Pancreas (tissue), 10 donors: ENCODE measurements around the gene GPT2. TPM values are rescaled to one million over a fixed set of nuclear protein-coding genes. Genes with fewer than 3 reads are reported as not detected.

Experiments
- ATAC-seq, 4 donors: fragments of 200-7000 bp; cut with Tn5 transposase; one replicate each; pipeline versions ENCODE4 v1.8.0 to v1.9.1; 2020; ENCODE audit warnings: mild to moderate bottlenecking in 4 of 4, moderate library complexity in 4 of 4
- DNase-seq, 6 donors: peaks; one replicate each; pipeline ENCODE4 v3.0.0-alpha.2; 2020
- FAIRE-seq: peaks from 2 replicates; lab custom pipeline; 2012; peaks lifted over from hg19 to GRCh38; lab: Jason Lieb, UNC
- H3K27ac ChIP-seq, 4 donors: fragments of 200-600 bp; sonication (generic); 1 replicate in 3 of 4; 2 replicates in 1 of 4; pipeline versions ENCODE4 v1.5.0 to v1.8.0; 2020
- H3K27me3 ChIP-seq, 4 donors: fragments of 200-600 bp; one replicate each; pipeline ENCODE4 v1.8.0; 2021
- H3K36me3 ChIP-seq, 3 donors: fragments of 200-600 bp; sonication (generic) in 1 of 3; one replicate each; pipeline versions ENCODE4 v1.5.0 to v1.8.0; 2020 to 2021
- H3K4me1 ChIP-seq, 3 donors: fragments of 200-600 bp; one replicate each; pipeline ENCODE4 v1.8.0; 2021
- H3K4me3 ChIP-seq, 4 donors: fragments of 200-600 bp; sonication (generic) in 2 of 4; one replicate each; pipeline versions ENCODE4 v1.5.0 to v1.8.0; 2020 to 2021
- H3K9me3 ChIP-seq, 4 donors: fragments of 200-600 bp; one replicate each; pipeline ENCODE4 v1.8.0; 2021
- WGBS, 2 donors: extraction: QIAGEN DNeasy Blood & Tissue Kit; methylation state at CpG; one replicate each; pipeline ENCODE4 v1.1.7; 2013; 5-methylcytosine and 5-hydroxymethylcytosine counted together
- intact Hi-C, 3 donors: fragments of 100-400 bp; cut with DNase I; formaldehyde crosslinking; loops; one replicate each; pipeline versions ENCODE4 v1.11.1 to v1.14.2; 2022
- polyA plus RNA-seq, 2 donors: library from polyadenylated mRNA; stranded (reverse); fragments of 200-250 nt; gene quantifications; one replicate each; pipeline ENCODE4 v1.2.3, GENCODE V29; 2013
- total RNA-seq, 6 donors: library from RNA; stranded (reverse); fragmentation: NEBNext Ultra II Directional in 4 of 6; extraction: Animal tissue kit (Norgen Biotek cat#: 25700) in 4 of 6; gene quantifications; one replicate each; pipeline versions ENCODE4 v1.2.1 to v1.2.4, GENCODE V29; 2021 to 2023
- TF ChIP-seq, protein P1 (sequence below), 4 donors: fragments of 200-600 bp; sonication (generic) in 3 of 4; IDR thresholded peaks; one replicate each; pipeline versions ENCODE4 v1.5.0 to v1.8.0; 2021; ENCODE audit warnings: antibody characterized with exemption in 4 of 4
- donor health status: healthy with polysubstance abuse.
- donor health status: DM: no; HTN: no; CAD: no; lungs with moderate emphysema.
- donor health status: DM: no; HTN: no; CAD: no.
- donor health status: control.
- donor health status: control.
- donor health status: Bipolar disorder and iron deficiency.
- donor health status: DM: yes; HTN: yes; CAD: no.
- donor health status: DM: no; HTN: no; CAD: no.
- donor health status: DM: no; HTN: no; CAD: no.
- donor health status: DM: yes; HTN: yes; CAD: no.

GPT2 gene
- total and polyA plus RNA-seq, 8 donors: 29.7 to 122 (median 77.2) TPM

DNA sequence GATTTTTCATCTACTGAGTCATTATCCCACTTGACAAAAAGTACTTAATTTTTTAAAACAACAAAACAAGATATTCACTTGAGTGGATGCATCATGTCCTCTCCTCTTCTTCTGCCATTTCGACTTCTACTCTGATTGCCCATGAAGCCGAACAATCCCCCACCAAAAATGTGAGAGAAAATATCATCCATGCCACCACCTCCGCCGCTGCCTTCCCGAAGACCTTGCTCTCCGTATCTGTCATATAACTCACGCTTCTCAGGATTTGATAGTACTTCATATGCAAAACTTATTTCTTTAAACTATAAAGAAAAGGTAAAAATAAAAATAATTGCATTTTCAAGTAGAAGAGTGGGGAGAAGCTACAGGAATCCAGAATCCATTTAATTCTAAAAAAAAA, 87.1 kb downstream of the GPT2 start:
- Histone ChIP-seq H3K36me3 (peaks cover 0 to 36% (median 20%) of the 10 kb centered on the region in 3 donors), H3K4me1 (peaks cover 9 to 26% (median 11%) of the 10 kb centered on the region in 3 donors), H3K27me3 (no peaks in the 10 kb centered on the region), H3K27ac (no peak overlapping the region), H3K4me3 (no peak overlapping the region), H3K9me3 (no peaks in the 10 kb centered on the region)
- ATAC-seq: no peak
- no peak for DNase-seq
- TF ChIP-seq, protein P1, sequence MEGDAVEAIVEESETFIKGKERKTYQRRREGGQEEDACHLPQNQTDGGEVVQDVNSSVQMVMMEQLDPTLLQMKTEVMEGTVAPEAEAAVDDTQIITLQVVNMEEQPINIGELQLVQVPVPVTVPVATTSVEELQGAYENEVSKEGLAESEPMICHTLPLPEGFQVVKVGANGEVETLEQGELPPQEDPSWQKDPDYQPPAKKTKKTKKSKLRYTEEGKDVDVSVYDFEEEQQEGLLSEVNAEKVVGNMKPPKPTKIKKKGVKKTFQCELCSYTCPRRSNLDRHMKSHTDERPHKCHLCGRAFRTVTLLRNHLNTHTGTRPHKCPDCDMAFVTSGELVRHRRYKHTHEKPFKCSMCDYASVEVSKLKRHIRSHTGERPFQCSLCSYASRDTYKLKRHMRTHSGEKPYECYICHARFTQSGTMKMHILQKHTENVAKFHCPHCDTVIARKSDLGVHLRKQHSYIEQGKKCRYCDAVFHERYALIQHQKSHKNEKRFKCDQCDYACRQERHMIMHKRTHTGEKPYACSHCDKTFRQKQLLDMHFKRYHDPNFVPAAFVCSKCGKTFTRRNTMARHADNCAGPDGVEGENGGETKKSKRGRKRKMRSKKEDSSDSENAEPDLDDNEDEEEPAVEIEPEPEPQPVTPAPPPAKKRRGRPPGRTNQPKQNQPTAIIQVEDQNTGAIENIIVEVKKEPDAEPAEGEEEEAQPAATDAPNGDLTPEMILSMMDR (IDR thresholded peaks at IDR 0.05): no peak
- intact Hi-C loops: no loop called here
- no peak for FAIRE-seq
- WGBS, 2 donors: 88 to 90% methylated on average over 7 of the region's 7 CpGs

DNA sequence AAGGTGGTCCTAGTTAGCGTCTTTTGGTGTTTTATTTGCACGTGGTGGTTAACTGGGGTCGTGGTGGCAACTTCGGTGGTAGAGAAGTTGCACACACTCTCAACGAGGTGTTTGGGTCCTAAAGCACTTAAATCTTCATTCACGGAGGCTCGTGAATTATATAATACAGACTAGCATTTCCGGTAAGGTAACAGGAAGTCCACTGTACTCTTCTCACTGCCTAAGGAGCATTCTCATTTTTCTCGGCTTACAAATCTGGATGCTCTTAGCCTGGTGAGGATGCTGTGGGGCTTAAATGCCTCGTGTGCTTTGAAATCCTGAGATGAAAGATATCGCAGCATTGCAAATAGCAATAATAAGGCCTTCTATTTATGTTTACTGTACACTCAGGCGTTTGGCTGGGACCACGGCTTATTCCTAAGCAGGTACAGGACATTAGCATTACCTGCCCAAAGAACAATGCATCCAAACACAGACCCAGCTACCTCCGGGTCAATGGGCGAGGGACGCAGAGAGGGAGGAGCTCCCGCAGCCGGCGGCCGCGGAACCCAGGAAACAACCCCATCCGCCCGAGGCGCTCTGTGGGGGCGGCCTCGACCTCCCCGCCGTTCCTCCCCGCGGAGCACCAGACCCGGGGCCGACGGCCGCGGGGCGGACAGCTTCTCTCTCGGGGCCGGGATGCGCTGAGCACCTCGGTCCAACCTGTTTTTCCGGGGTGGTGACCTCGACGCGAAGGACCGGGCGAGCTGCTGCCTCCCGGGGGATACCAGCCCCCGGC, 88.5 kb downstream of the GPT2 start:
- FAIRE-seq: no peak

DNA sequence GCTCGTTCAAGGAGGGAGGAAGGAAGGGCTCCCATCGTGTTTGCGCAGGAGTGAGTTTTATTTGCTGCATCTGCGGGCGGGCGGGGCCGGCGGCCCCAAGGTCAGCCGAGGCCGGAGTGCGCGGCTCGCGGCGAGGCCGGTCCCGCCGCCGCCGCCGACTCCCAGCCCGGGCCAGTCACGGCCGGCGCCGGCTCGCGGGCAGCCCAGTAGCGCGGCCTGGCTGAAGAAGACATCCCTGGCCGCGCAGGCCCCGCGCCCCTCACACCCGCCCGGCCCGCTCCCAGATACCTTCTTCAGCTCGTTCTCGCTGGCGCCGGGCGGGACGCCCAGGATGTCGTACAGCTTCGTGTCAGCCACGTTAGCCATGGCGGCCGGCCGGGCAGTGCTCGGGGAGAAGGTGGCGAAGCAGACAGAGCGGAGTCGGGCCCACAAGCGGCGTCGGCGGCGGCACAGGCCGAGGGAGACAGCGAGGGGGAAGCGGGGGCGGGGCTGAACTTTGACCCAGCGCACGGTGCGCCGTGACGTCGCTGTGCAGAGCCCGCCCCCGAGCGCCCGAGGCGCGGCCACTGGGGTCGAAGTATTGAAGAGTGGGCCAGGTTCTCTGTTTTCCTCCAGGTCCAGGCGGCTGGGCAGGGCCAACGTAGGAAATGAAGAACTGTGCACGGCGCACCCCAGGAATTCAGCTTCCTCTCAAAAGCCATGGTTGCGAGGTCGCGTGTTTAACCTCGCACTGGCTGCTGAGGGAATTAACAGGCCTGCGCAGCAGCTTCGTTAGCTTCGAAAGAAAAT, 89.2 kb downstream of the GPT2 start, which contains the start of gene DNAJA2:
DNAJA2 (minus strand) TSS at position 468 of the 789 bp plus-strand sequence; CDS start at position 366, 102 bp downstream.
- FAIRE-seq (no peak), DNase-seq (peak; percentile 88 to 97 (median 91)), ATAC-seq (peak; percentile 95 to 99 (median 96))
- Histone ChIP-seq H3K4me3 (peak within 1 kb of the TSS; percentile 68 to 92 (median 86)), H3K36me3 (peaks cover 0 to 14% (median 5%) of the 10 kb centered on the region in 3 donors), H3K9me3 (no peaks in the 10 kb centered on the region), H3K27me3 (no peaks in the 10 kb centered on the region), H3K27ac (peak within 1 kb of the TSS; percentile 90 to 95 (median 92)), H3K4me1 (peaks cover 9 to 26% (median 11%) of the 10 kb centered on the region in 3 donors)
- TF ChIP-seq, protein P1 (IDR thresholded peaks at IDR 0.05): no peak
- WGBS, 2 donors: 1% methylated on average over 83 to 86 of the region's 86 CpGs
- intact Hi-C loops: no loop called here

More for the DNA sequence above, 88.5 kb downstream of the GPT2 start:
- WGBS, 2 donors: 1% methylated on average over 42 to 48 of the region's 48 CpGs
- intact Hi-C loops: no loop called here
- Histone ChIP-seq H3K27me3 (no peaks in the 10 kb centered on the region), H3K27ac (peak overlapping the region; percentile 90 to 95 (median 92)), H3K4me3 (peak overlapping the region; percentile 68 to 92 (median 86)), H3K9me3 (no peaks in the 10 kb centered on the region), H3K4me1 (peaks cover 9 to 26% (median 11%) of the 10 kb centered on the region in 3 donors), H3K36me3 (peaks cover 0 to 22% (median 8%) of the 10 kb centered on the region in 3 donors)
- DNase-seq (peak; percentile 40 to 73 (median 52)), ATAC-seq (peak; percentile 10 to 34 (median 23))
- TF ChIP-seq, protein P1 (IDR thresholded peaks at IDR 0.05): no peak

DNA sequence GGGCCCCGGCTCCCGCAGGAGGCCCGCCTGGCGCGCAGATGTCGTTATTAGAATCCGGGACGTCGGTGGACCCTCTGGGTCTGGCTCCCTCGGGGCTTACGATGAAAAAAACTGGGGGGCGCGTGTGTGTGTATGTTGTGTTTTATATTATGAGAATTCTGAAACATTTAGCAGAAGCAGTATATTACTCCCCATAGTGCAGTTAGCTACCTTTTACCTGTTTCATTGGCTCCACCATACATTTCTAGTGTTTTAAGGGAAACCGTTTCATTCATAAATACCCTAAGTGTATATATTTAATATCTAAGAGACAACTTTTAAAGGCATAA, 89.8 kb downstream of the GPT2 start:
- H3K36me3 ChIP-seq: peaks cover 0 to 9% (median 0%) of the 10 kb centered on the region in 3 donors
- peaks cover 9 to 26% (median 11%) of the 10 kb centered on the region in 3 donors for H3K4me1 ChIP-seq
- H3K4me3 ChIP-seq: peak overlapping the region; percentile 68 to 92 (median 86)
- 2 to 3% methylated on average over 14 of the region's 14 CpGs for WGBS, 2 donors
- H3K9me3 ChIP-seq: no peaks in the 10 kb centered on the region
- FAIRE-seq: no peak
- H3K27ac ChIP-seq: peak overlapping the region; percentile 90 to 95 (median 92)
- TF ChIP-seq, protein P1 (IDR thresholded peaks at IDR 0.05): no peak
- ATAC-seq: peak in 1 of 4 donors; percentile 1
- no peak for DNase-seq
- intact Hi-C loops: no loop called here
- no peaks in the 10 kb centered on the region for H3K27me3 ChIP-seq
